OCI-LY7 (cell line): Measurements from ENCODE around the gene CPEB4. TPM values are rescaled to one million over a fixed set of nuclear protein-coding genes. Genes with fewer than 3 reads are reported as not detected.

ENCODE experiments used
- BruUV-seq: library from RNA; stranded (reverse); fragments of 400-500 nt; replicated peaks from 2 replicates; lab custom pipeline; 2021; lab: Mats Ljungman, UMichigan
- CTCF ChIA-PET: fragments of 300-600 bp; sonication (Branson Sonifier 250); formaldehyde crosslinking; loops from one replicate; lab custom pipeline; 2022; ENCODE audit warnings: antibody characterized with exemption; ENCODE audit not compliant: unreplicated experiment; lab: Charles Lee
- POLR2A ChIA-PET: fragments of 300-600 bp; sonication (Branson Sonifier 250); formaldehyde crosslinking; loops from one replicate; lab custom pipeline; 2022; ENCODE audit warnings: antibody characterized with exemption; lab: Charles Lee
- DNase-seq: peaks from one replicate; pipeline ENCODE4 v3.0.0-alpha.2; 2015; ENCODE audit warnings: low spot score
- H2AFZ ChIP-seq: fragments of 200-600 bp; sonication (generic), shearing (Covaris generic); 2 replicates; pipeline ENCODE4 v1.6.1; 2014; ENCODE audit warnings: mild to moderate bottlenecking, antibody characterized with exemption, low read length, moderate library complexity
- H3K27ac ChIP-seq: fragments of 200-600 bp; sonication (generic); 2 replicates; pipeline ENCODE4 v1.5.1; 2014; ENCODE audit warnings: mixed run types, low read depth, mild to moderate bottlenecking, moderate library complexity, low read length, inconsistent platforms; ENCODE audit not compliant: poor library complexity, severe bottlenecking
- H3K36me3 ChIP-seq: fragments of 200-600 bp; sonication (generic); 2 replicates; pipeline ENCODE4 v1.6.1; 2014; ENCODE audit warnings: mild to moderate bottlenecking, antibody characterized with exemption, low read length, moderate library complexity, mixed read lengths; ENCODE audit not compliant: insufficient read depth
- H3K4me1 ChIP-seq: fragments of 200-600 bp; sonication (generic); 2 replicates; pipeline ENCODE4 v1.5.1; 2014; ENCODE audit warnings: mild to moderate bottlenecking, low read length; ENCODE audit not compliant: insufficient read depth, poor library complexity, severe bottlenecking
- H3K4me2 ChIP-seq: fragments of 200-600 bp; sonication (generic); 2 replicates; pipeline ENCODE4 v1.6.1; 2014; ENCODE audit warnings: mild to moderate bottlenecking, low read length
- H3K4me3 ChIP-seq: fragments of 200-600 bp; sonication (generic); 2 replicates; pipeline ENCODE4 v1.5.1; 2014; ENCODE audit warnings: mild to moderate bottlenecking, low read depth, low read length; ENCODE audit not compliant: poor library complexity, severe bottlenecking
- H3K79me2 ChIP-seq: fragments of 200-600 bp; sonication (generic); 2 replicates; pipeline ENCODE4 v1.6.1; 2016; ENCODE audit warnings: low read depth, mild to moderate bottlenecking, low read length, moderate library complexity, mixed read lengths; ENCODE audit not compliant: insufficient read depth
- H3K9me2 ChIP-seq: fragments of 200-600 bp; sonication (generic); 2 replicates; pipeline ENCODE4 v1.6.1; 2016; ENCODE audit warnings: mild to moderate bottlenecking, low read length, mixed read lengths; ENCODE audit not compliant: insufficient read depth
- H3K9me3 ChIP-seq: fragments of 200-600 bp; sonication (generic); 2 replicates; pipeline ENCODE4 v1.6.1; 2014; ENCODE audit warnings: mild to moderate bottlenecking, mixed run types, low read length, mixed read lengths
- H4K20me1 ChIP-seq: fragments of 200-600 bp; sonication (generic); 2 replicates; pipeline ENCODE4 v1.6.1; 2014; ENCODE audit warnings: mild to moderate bottlenecking, antibody characterized with exemption, low read length, moderate library complexity, mixed read lengths; ENCODE audit not compliant: insufficient read depth
- EZH2phosphoT487 ChIP-seq: fragments of 200-600 bp; sonication (generic); IDR thresholded peaks from 2 replicates; pipeline ENCODE4 v1.6.1; 2018; ENCODE audit warnings: low read depth, borderline replicate concordance, mild to moderate bottlenecking, mixed run types, antibody characterized with exemption, low read length, moderate library complexity, mixed read lengths
- intact Hi-C: fragments of 100-400 bp; cut with micrococcal nuclease; formaldehyde crosslinking; loops from one replicate; pipeline ENCODE4 v1.10.0; 2022; ENCODE audit not compliant: unreplicated experiment
- total RNA-seq, 2 experiments: library from RNA; depleted of rRNA in 1 of 2; stranded (reverse); fragments of >200 nt in 1 of 2; shearing (Covaris generic) in 1 of 2; gene quantifications; 2 replicates each; pipeline ENCODE4 v1.2.3, GENCODE V29; 2014 to 2022
- TF ChIP-seq, protein P1 (sequence below): fragments of 200-600 bp; sonication (generic); conservative IDR thresholded peaks from 2 replicates; pipeline ENCODE4 v1.5.1; 2014; ENCODE audit warnings: mild to moderate bottlenecking, antibody characterized with exemption, low read length, moderate library complexity, mixed read lengths

Gene CPEB4
- total RNA-seq, 2 experiments from 2014 or later: 12.6 to 31.8 TPM

GRCh38 chr5:173926359-173926758, 38.2 kb downstream of the CPEB4 start:
- POLR2A ChIA-PET: interaction anchor here (1.5 kb wide), 1 partner anchor 140 kb away, joined by 7 read pairs; no protein-coding TSS in a partner anchor
- peaks cover 51% of the 10 kb centered on the region for H3K4me1 ChIP-seq
- H4K20me1 ChIP-seq: no peaks in the 10 kb centered on the region
- H3K4me2 ChIP-seq: no peak overlapping the region
- TF ChIP-seq, protein P1, sequence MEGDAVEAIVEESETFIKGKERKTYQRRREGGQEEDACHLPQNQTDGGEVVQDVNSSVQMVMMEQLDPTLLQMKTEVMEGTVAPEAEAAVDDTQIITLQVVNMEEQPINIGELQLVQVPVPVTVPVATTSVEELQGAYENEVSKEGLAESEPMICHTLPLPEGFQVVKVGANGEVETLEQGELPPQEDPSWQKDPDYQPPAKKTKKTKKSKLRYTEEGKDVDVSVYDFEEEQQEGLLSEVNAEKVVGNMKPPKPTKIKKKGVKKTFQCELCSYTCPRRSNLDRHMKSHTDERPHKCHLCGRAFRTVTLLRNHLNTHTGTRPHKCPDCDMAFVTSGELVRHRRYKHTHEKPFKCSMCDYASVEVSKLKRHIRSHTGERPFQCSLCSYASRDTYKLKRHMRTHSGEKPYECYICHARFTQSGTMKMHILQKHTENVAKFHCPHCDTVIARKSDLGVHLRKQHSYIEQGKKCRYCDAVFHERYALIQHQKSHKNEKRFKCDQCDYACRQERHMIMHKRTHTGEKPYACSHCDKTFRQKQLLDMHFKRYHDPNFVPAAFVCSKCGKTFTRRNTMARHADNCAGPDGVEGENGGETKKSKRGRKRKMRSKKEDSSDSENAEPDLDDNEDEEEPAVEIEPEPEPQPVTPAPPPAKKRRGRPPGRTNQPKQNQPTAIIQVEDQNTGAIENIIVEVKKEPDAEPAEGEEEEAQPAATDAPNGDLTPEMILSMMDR: no peak
- no peak for TF ChIP-seq EZH2phosphoT487
- H3K9me3 ChIP-seq: no peaks in the 10 kb centered on the region
- H3K4me3 ChIP-seq: no peak overlapping the region
- H2AFZ ChIP-seq: no peak overlapping the region
- peaks cover 47% of the 10 kb centered on the region for H3K36me3 ChIP-seq
- CTCF ChIA-PET: interaction anchor here (1.5 to 1.6 kb wide), 2 partner anchors 11 to 47 kb away, joined by 6 read pairs; no protein-coding TSS in a partner anchor
- intact Hi-C loops: loop anchor here (5.0 kb wide), 1 partner anchor 46 kb away; no protein-coding TSS in a partner anchor
- H3K79me2 ChIP-seq: peaks cover 56% of the 10 kb centered on the region
- no peaks in the 10 kb centered on the region for H3K9me2 ChIP-seq
- BruUV-seq: no TSS peak
- no peak for DNase-seq
- H3K27ac ChIP-seq: no peak overlapping the region

DNA sequence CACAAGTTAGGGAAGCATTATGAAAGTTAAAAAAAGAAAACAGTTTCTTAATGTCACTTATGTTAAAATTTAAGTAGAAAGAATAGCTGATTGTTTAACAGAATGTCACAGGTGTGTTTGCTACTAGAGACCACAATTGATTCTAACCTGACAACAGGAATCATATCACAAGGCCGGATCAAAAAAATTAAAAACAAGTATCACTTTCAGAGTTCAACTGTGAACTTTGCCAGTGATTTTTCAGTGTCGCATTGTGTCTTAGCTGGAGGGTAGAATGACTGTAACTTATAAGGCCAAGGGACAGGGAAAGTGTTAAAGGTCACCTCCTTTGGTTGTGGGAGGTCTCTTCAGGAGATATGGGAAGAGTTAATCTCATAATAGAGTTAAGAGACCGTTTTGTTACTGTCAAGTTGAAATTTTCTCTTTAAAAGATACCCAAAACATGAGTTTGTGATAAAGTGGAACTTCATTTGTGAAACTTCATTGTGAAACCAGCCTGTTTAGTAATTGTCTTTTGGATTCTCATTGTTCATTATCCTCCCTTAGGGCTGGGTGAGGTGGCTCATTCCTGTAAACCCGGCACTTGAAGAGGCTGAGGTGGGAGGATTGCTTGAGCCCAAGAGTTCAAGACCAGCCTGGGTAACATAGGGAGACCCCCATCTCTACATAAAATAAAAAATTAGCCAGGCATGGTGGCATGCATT, 40.9 kb downstream of the CPEB4 start:
- H3K79me2 ChIP-seq: peaks cover 34% of the 10 kb centered on the region
- POLR2A ChIA-PET: interaction anchor here (0.6 to 1.4 kb wide), 8 partner anchors 18 to 278 kb away, joined by 3 to 4 read pairs (median 3); no protein-coding TSS in a partner anchor
- H2AFZ ChIP-seq: no peak overlapping the region
- no peaks in the 10 kb centered on the region for H3K9me2 ChIP-seq
- no peaks in the 10 kb centered on the region for H3K9me3 ChIP-seq
- H3K4me3 ChIP-seq: no peak overlapping the region
- H4K20me1 ChIP-seq: no peaks in the 10 kb centered on the region
- CTCF ChIA-PET: no interaction called here
- DNase-seq: no peak
- H3K4me1 ChIP-seq: peaks cover 25% of the 10 kb centered on the region
- no peak for TF ChIP-seq EZH2phosphoT487
- TF ChIP-seq, protein P1: no peak
- intact Hi-C loops: loop anchor here (5.0 kb wide), 1 partner anchor 43 kb away; no protein-coding TSS in a partner anchor
- no peak overlapping the region for H3K4me2 ChIP-seq
- no peak overlapping the region for H3K27ac ChIP-seq
- H3K36me3 ChIP-seq: peaks cover 57% of the 10 kb centered on the region
- no TSS peak for BruUV-seq
